Stimulated activated CD4-positive, alpha-beta T cell treated with anti-CD3 and anti-CD28 coated beads, Interleukin-1b, Interleukin-23, amount 100 ng/mL, for 4 hours (primary cell): ENCODE results near the gene SNUPN.
"Not testable (repeated sequence)": the region's sequence is repeated elsewhere in the genome, so short reads cannot be mapped to it uniquely, and the experiment has no call there.

Experiments used
- DNase-seq, 2 donors: peaks; one replicate each; pipeline ENCODE4 v3.0.0-alpha.2; 2020; ENCODE audit warnings: low read depth in 2 of 2

The SNUPN gene

DNA sequence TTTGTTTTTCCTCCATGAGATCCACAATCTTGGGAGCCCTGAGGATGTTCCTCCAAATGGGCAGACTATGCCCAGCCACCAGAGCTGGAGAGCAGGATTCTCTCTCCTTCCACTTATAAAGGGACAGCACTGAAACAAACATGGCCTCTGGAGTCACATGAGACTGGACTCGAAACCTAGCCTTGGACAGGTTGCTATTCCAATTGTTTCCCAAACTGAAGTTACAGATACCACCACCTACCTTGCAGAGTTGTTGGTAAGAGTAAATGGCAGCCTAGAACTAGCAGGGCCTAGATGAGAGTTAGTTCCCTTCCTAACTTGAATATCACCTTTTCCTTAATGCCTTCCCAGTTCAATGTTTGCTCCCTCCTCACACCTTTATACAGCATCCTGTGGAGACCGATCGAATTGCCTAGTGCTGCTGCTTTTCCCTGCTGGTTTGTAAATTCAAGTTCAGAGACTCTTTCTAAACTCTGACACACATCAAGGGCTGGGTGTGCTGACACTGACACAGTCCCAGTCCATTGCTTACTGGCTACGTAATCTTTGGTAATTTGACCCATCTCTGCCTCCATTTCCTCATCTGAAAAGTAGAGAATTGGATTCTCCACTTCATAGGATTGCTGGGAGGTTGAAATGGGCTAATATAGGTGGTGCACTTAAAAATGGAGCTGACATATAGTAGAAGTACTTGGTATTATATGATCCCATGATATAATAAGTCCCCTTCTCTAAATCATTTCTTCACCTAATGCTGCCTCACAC, 11.9 kb upstream of the SNUPN start:
- no peak for DNase-seq

DNA sequence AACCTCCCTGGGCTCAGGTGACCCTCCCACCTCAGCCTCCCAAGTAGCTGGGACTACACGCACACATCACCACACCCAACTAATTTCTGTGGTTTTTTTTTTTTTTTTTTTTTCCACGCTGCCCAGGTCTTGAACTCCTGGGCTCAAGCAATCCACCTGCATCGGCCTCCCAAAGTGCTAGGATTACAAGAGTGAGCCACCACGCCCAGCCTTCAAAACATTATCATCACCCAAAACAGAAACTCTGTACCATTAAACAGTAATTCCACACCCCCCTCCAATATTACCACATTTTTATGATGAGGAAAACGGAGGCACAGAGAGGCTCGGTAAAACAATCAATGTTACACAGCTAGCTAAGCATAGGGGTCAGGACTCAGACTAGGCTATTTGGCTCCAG, 10.5 kb upstream of the SNUPN start:
- DNase-seq: no peak

DNA sequence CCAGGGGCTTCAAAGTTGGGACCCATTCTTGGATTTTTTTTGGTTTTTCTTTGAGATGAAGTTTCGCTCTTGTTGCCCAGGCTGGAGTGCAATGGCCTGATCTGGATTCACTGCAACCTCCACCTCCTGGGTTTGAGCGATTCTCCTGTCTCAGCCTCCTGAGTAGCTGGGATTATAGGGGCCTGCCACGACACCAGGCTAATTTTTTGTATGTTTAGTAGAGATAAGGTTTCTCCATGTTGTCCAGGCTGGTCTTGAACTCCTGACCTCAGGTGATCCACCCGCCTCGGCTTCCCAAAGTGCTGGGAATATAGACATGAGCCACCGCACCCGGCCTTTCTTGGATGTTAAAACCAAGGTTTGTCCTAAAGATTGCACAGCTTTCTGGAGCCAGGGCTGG, 8.4 kb upstream of the SNUPN start:
- not testable (repeated sequence) for DNase-seq

DNA sequence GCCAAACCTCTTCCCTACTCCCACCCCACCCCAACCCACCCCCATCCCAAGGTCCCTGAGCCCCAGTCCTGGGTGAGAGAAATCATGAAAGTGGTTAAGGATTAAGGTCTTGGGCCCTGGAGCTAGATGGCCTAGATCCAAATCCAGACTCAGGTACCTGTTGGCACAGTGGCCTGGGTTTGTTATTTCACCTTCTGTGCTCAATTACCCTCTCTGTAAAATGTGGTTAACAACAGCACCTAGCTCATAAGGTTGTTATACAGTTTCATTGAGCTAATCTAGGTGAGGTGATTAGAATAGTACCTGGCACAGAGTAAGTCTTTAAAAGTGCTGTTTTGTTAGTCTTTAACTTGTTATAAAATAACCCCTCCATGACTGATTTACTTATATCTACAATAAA, 6.4 kb upstream of the SNUPN start:
- no peak for DNase-seq

DNA sequence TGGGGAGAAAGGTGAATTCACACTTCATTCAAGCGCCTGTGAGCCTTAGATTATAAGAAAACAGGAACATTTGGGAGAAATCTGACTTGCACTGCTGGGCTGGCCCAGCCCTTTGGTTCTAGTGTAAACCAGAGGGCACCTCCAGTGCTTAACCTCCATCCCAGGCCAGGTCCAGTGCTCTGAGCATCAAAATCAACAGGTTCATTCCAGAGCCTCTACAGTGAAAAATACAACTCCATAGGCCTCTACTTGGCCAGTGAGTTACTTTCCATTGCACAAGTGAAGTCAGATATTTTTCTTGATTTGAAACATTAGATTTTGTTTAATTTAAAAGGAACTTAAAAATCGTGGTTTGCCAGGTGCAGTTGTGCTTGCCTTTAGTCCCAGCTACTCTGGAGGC, 3.0 kb downstream of the SNUPN start:
- no peak for DNase-seq

DNA sequence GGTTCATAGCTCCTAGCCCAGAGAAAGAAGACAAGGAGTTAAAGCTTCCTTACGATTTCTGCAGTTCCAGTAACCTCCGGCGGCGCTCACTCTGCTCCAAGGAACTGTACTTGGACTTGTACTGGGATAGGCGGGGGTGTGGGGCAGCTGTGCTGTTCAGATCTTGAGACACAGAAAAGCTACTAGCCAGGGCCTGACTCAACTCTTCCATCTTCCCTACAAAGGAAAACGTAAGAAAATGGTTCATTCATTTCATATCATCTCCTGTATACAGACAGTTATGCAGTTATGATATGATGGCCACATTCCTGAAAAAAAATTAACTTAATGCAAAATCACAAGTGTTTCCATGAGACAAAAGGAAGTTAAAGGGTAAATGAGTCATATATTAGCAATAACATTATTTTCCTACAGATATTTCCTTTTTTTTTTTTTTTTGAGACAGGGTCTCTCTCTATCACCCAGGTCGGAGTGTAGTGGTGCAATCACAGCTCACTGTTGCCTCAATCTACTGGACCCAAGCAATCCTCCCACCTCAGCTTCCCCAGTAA, 4.6 kb downstream of the SNUPN start:
- DNase-seq: no peak

DNA sequence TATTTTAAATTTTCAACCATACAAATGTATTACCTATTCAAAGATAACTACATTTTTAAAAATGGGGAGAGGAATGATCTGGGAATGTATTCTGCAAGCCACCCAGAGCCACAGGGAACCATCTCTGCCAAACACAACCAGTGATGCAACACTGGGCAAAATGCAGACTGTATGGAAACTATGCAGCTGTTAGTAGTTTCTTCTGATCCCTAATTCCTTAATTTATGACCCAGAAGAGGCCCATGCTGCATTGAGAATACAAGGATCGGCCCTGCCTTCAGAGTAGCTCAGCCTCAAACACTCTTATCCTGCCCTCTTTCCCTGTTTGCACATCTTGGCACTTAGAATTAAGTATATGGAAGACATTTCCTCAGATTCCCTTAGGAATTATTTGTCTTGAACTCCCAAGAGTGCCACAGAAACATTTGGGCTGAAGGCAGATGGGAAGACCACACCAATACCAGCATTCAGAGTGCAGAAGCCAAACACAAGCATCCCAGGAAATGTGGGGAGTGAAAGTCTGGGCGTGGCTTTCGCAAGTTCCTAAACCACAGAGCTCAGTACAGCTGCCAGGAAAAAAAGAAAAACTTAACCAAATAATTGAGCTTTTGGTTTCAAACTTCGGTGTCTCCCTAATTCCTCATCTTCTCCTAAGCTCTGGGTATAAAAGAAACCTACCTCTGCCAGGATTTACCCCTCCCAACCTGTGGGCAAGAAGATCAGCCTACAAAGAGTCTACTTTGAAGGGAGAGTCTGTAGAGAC, 5.3 kb downstream of the SNUPN start:
- DNase-seq: no peak

DNA sequence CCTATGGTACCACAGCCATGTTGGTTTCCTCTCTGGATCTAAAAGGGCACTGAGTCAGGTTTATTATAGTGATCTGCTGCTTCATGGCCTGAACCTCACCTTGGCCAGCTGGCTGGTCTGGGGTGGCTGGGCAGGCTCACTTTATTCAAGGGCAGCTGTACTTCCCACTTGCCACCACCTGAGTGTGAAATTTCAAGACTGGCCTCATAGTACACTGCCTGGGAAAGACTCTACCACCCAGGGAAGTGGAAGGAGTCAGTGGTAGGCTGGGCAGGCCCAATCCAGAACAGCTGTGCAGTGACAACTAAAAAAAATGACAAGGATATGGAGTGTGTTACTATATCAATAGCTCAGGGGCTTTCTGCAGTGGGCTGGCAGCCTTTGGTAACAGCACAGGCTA, 8.8 kb downstream of the SNUPN start:
- DNase-seq: no peak

DNA sequence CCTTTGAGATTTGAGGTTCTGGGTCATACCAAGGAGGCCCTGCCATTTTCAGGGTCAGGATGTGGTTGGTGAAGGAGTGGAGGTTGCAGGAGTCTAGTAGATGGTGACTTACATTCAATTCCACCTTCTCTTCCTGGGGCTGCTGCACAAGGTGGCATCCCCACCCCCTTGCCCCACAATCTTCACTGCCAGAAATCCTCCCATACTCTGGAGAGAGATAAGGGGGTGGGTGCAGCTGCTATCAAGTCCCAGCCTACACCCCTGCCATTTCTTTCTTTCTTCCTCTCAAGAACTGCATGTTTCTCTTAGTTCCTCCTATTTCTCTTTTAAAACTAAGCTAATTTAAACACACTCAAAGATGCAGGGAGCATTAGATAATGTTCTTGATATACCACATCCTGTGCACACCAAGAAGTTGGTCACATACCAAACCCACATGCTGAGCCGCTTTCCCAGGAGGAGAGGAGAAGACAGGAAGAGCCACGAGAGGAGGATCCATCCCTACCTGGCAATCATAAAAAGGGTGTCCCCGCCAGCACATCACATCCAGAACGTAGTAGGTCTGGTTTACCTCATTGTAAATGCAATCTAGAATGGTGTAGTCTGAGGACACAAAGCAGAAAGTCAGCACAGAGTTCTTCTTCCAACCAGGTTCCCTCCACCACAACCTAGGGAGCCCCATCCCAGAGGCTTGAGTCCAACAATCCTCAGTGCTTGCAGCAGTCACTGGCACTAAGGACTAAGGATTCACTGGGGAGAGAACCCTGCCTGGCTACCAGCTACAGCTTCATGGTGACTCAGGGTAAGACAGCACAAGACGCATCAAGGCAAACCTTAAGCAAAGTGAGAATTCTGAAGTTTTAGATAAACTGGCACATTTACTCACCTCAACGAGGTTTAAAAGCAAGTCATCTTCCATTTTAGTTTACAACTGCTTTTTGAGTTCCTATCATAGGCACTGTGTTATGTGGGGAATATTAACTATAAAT, 18.5 kb downstream of the SNUPN start:
- no peak for DNase-seq

DNA sequence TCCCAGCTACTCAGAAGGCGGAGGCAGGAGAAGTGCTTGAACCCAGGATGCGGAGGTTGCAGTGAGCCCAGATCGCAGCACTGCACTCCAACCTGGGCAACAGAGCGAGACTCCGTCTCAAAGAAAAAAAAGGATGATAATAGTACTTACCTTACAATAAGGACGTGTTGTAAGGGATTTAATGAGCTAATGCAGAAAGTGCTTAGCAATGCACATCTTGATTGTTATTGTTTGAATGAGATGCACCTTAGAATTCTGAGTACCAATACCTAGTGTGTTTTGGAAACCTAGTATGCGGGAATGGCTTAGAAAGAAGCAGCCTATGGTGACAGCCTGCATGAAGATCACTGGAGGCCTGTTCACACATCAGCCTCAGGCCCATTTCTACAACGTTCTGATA, 19.5 kb downstream of the SNUPN start:
- no peak for DNase-seq

DNA sequence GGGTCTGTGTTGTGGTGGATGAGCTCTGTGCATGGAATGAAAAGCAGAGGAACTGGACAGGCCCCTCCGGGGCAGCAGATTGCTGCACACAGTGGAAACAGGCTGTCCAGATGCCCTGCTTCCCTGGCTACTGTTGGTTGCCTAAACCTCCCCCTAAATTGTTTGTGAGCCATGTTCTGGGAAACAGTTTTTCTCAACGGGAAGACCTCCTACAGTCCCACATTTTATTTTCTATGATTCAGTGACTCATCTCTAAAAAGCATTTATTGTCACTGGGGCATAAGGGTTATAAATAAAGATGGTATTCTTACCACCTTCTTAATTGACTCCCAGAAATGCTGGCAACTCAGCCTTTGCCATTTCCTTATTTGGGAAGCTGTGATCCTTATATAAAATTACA, 26.1 kb downstream of the SNUPN start:
- no peak for DNase-seq

DNA sequence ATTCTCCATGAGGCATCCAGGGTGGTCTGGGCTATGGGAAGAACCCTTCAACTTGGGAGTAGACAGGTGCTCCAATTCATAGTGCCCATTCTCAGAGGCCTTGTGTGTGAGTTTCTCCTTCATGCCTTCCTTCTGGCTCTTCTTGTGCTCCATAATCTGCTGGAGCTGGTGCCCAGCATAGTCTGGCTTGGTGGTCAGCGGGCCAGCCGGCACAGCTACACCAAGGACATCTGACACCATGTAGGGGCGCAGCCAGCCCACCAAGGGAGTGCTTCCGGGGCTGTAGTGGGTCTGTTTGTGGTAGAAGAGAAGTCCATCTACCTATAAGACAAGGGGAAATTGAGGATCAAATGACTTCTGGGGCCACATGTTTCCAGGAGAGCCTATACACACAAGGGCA, 27.2 kb downstream of the SNUPN start:
- DNase-seq: no peak

DNA sequence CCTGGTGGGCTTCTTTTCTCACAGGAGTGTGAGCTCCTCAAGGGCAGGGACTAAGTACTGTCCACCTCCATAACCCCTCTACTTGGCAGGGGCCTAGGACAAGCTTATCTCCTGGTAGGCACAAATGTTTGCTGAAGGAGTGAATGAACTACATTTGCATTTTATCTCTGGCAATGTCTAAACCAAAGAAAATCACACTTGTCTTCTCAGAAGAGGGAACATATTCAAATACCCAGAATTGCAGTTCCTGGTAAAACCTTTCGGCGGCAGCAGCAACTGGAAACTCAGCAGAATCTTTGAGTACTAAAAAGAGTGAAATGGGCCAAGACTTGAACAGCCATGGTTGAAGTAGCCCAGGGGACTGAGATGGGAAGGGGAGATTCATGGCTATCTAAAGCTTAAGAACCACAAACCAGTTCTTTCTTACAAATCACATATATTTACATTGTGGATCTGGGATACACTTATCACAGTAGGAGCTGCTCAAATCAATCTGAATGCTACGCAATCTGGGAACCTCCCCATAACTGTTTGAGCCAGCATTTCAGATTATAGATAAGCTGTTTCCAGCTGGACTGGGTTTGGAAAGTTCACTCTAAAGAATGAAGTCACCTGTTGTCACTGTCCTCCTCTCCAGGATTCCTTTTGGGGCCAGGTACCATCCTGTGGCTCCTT, 27.7 kb downstream of the SNUPN start:
- DNase-seq: no peak

DNA sequence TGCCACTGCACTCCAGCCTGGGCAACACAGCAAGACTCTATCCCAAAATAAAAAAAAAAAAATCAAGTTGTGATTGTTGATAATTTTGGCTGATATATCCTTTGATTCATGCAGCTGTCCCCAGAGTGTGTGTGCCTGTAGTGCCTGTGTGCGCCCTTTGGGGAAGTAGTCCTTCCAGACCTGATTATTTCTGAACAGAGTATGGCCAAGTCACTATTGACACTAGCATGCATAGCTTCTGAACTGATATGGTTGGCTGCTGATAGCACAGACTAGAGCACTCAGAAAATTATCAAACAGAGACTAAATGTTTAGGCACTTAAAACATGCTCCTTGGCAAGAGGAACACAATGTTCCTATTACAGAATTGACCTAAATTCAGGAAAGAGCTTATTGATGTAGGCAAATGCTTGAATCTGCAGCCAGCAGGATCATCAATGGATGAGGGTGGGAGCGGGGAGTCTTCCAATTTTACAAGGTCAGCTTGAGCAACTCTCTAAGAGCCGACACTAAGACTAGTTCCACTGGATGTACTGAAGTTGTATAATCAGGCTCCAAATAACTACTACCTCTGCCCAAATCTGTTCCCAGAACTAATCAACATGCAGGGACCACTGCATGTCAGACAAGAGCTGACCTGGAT, 28.7 kb downstream of the SNUPN start:
- DNase-seq: no peak

DNA sequence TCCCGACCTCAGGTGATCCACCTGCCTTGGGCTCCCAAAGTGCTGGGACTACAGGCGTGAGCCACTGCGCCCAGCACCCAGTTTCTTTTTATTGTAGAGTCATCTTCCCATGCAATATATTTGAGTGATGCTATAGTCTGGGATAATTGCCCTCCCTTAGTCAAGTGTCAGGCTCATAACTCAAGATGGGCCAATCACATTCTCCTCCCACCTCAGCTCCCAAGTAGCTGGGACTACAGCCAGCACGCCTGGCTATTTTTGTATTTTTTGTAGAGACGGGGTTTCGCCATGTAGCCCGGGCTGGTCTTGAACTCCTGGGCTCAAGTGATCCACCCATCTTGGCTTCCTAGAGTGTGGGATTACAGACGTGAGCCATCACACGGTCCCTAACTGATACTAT, 31.2 kb downstream of the SNUPN start:
- DNase-seq: no peak

DNA sequence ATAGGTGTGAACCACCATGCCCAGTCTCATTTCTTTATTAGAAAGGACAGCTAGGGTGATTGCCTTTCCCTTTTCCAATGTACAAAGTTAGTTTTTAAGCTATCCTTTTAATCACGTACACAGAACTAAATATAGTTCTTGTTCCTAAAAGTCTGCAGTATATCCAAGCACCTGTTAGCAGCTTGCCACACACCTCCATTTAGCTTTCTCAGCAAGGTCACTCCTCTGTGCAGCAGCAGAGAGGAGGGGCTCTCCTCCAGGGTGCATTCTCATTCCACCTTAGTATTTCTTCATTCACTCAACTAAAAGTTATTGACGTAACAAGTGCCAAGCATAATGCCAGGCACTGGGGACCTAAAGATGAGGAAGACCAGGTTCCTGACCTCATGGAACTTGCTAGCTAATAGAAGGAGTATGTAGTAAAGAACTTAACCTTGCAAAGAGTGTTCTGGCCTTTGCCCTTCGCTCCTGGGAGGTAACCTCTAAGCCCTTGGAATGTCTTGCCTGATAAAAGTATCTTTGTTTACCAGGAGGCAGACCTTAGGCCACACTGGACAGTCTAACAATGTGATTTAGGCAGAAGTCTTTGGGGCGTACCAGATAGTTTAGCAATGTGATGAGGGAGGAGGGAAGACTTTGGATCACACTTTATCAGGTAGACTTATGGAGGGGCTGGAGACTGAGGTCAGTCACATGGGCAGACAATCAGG, 33.7 kb downstream of the SNUPN start:
- no peak for DNase-seq

DNA sequence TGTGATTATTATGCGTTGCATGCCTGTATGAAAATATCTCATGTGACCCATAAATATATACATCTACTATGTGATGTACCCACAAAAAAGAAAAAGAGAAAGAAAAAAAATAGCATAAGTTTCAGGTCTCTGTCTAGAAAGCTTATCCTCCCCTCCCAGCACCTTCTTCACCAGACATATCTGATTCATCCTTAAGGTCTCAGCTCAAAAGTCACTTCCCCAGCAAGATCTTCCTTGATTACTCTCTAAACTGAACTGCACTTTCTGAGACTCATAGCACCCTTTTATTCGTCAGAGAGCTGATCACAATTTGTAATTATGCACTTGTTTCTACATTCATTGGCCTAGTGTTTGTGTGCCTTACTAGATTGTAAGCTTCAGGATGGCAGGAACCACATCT, 35.3 kb downstream of the SNUPN start:
- DNase-seq: no peak

DNA sequence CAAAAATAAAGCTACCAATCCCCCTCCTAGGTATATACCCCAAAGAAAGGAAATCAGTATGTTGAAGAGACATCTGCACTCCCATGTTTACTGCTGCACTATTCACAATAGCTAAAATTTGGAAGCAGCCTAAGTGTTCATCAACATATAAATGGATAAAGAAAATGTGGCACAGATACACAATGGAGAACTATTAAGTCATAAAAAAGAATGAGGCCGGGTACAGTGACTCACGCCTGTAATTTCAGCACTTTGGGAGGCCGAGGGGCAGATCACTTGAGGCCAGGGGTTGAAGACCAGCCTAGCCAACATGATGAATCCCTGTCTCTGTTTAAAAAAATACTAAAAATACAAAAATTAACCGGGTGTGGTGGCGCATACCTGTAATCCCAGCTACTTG, 36.5 kb downstream of the SNUPN start:
- no peak for DNase-seq

DNA sequence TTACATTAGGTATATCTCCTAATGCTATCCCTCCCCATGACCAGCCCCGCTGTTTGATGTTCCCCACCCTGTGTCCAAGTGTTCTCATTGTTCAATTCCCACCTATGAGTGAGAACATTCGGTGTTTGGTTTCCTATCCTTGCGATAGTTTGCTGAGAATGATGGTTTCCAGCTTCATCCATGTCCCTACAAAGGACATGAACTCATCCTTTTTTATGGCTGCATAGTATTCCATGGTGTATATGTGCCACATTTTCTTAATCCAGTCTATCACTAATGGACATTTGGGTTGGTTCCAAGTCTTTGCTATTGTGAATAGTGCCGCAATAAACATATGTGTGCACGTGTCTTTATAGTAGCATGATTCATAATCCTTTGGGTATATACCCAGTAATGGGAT, 39.1 kb downstream of the SNUPN start:
- DNase-seq: not testable (repeated sequence)

DNA sequence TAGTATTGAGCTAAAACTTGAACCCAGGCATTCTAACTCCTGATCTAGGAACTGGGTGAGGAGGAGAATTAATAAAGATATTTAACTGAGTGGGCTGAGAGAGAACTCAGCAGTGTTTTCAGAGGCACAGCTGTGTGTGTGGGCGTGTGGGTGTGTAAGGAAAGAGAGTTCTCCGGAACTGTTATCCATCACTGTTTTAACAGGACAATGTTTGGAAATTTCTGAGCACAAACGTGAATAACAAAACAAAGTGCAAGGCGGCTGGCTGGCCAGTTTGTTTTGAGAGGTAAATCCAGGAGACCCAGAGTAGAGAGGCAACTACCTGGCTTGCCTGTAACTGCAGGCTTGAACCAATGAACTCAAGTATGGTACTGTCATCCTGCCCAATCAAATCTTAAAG, 41.4 kb downstream of the SNUPN start:
- DNase-seq: no peak
